ENCODE results near the gene CBL.

The CBL gene

DNA sequence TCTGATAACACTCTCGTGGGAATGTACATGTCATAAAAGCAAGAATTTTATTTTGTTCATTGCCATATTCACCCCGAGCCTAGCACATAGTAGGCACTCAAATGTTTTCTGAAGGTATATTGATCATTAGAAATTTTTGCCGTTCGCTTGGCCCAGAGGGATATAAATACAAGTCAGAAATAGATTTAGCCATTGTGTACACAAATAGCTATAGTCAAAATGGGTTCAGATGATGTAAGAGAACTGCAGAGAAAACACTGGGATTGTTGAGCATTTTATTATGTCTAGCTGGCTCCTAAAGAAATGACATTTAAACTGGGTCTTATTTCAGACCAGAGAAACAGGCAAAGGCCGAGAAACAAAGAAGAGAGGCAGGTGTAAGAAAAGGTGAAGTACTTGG is 61.5 kb downstream of the CBL start:
- DNase-seq (ENCODE audit: low spot score) = no peak

- no peak for DNase-seq (ENCODE audit: low spot score)
Observed at GRCh38 chr11:119273721-119274120, 67.6 kb downstream of the CBL start.

DNA sequence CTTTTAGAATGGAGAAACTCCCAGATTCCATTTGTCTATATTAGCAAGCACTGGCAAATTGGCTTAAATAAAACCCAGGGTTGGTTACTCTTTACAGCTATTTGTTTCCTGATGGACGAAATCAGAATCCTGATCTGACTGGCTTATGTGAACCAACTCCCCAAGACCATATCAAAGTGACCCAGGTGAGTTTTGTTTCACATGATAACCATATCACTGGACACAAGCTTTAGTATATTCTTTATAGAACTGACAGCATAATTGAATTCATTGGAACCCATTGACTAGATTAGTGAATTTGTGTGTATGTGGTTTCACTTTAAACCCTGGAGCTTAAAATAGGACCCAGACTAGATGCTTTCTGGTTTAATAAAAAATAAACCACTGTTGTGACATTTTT is 71.5 kb downstream of the CBL start:
- no peak for DNase-seq (ENCODE audit: low spot score)

GRCh38 chr11:119282495-119282894 is 76.4 kb downstream of the CBL start:
- DNase-seq (ENCODE audit: low spot score) = no peak

- peak; percentile 56 for DNase-seq (ENCODE audit: low spot score)
Observed at GRCh38 chr11:119284344-119285157, 78.4 kb downstream of the CBL start.

GRCh38 chr11:119285431-119285830 is 79.3 kb downstream of the CBL start:
- no peak for DNase-seq (ENCODE audit: low spot score)

DNA sequence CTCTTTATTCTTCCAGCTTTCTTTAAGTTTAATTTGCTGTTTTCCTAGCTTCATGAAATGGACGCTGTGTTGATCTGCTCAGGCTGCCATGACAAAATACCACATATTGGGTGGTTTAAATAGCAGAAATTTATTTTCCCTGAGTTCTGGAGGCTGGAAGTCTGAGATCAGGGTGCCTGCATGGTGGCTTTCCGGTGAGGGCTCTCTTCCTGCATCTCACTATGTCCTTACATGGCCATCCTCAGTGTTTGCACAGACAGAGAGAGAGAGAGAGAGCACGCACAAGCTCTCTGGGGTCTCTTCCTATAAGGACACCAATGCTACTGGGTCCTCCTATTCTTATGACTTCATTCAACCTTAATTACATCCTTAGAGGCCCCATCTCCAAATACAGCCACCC is 82.1 kb downstream of the CBL start:
- no peak for DNase-seq (ENCODE audit: low spot score)

GRCh38 chr11:119290894-119291497 is 84.9 kb downstream of the CBL start:
- no peak for DNase-seq (ENCODE audit: low spot score)

- DNase-seq (ENCODE audit: low spot score) = no peak
Observed at GRCh38 chr11:119293461-119293860, 87.3 kb downstream of the CBL start.

- DNase-seq (ENCODE audit: low spot score) = no peak
Observed at GRCh38 chr11:119295178-119295577, 89.0 kb downstream of the CBL start.

- DNase-seq (ENCODE audit: low spot score) = no peak
Observed at GRCh38 chr11:119297938-119298337, 91.8 kb downstream of the CBL start.

DNA sequence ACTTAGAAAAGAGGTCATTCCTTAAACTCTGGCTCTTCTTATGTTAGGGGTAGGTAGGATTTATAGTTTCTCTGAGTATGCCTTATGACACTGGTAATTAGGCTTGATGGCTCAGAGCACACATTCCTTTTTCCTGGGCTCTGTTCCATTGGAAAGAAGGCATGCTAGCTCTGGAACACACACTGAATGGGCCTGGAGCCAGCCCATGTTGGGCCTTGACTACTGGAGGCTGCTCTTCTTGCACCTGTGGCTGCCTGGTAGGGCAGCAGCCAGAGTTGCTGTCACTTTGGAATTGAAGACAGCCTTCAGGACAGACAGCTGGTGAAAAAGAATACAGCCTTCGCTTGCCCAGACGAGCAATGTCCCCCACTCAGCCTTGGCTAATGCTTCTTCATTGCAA is 92.6 kb downstream of the CBL start:
- no peak for DNase-seq (ENCODE audit: low spot score)

DNA sequence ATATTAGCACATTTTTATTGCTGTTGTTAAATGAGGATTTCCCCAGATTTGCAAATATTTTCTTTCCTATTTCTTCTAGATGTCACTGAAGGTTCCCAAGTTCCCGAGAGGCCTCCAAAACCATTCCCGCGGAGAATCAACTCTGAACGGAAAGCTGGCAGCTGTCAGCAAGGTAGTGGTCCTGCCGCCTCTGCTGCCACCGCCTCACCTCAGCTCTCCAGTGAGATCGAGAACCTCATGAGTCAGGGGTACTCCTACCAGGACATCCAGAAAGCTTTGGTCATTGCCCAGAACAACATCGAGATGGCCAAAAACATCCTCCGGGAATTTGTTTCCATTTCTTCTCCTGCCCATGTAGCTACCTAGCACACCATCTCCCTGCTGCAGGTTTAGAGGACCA is 93.3 kb downstream of the CBL start:
- DNase-seq (ENCODE audit: low spot score) = no peak

- no peak for DNase-seq (ENCODE audit: low spot score)
Observed at GRCh38 chr11:119300198-119300964, 94.2 kb downstream of the CBL start.

DNA sequence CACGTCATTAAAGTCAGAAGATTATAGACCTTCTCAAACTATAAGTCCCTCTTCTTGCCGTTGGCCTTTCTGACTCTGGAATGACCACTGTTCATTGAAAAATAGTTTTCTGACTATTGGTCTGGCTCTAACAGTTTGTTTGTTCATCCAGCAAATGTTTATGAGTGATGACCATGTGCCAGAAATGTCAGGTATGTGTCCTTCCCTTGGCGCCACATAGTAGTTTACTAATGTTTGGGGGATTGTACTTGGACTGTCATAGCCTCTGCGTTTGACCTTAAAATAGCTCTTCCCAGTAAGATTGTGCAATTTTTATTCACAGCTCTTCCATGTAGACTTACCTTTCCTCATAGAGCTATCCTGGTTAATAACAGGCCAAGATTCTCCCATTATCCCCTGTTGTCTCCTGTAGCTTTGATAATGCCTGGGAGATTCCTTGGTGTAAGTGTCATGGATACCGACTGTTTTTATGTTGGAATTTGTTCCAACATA is 97.1 kb downstream of the CBL start:
- no peak for DNase-seq (ENCODE audit: low spot score)

DNA sequence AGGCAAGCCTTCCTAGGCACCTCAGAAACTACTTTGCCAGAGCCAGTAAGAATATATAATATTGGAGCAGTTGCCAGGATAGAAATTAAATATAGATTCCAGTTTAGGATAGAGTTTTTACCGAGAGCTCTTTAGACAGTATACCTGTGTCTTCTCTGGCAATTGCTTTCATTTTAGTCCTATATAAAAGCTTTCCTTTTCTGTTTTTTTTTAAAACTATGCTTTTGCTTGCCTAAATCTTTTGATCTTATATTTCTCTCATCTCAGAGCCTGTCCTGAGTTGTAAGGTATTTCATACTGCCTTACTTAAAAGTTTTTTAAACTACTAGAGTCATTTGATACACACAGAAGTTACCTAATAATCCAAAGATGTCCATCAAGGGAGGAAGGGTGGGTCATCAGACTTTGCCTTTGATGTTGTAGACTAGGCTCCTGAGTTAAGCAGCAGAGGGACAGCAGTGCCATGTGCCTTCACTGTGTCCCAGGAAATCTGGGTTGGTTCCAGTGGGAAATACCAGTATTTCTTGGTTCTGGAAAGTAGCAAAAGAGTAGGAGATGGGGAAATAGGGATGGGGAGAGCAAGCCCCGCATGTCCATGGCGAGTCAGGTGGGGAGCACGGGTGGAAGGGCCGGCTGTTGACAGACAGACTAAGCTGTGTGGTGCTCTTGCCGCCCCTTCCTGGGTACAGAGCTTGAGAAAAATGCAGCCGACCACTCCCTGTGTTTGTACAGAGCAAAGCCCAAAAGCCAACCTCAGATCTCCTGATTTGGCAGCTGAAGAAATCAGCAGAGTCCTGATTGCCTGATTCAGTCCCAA is 99.6 kb downstream of the CBL start:
- no peak for DNase-seq (ENCODE audit: low spot score)

DNA sequence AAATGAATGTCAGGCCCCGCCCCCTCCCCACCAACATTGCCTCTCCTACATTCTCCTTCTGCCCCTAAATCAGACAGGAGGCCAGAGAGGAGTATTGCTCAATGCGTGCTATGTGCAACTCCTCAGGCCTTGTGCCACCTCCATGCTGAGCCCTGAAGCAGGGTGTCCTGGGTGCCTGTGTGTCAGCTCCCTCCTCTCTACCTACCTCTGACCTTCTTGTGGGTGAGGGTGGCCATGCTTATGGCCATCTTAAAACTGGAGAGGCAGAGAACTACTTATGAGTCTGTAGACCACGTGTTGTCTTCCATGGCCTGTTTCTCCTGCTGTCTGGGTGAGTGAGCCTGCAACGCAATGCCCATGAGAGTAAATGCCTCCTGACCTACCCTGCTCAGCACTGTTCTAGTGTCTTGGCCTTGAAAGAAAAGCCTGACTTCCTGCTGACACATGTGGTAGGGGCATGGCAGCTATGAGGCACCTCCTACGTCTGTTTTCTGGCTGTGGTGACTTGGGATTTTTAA is 100.3 kb downstream of the CBL start:
- no peak for DNase-seq (ENCODE audit: low spot score)

GRCh38 chr11:119307219-119307618 is 101.1 kb downstream of the CBL start:
- no peak for DNase-seq (ENCODE audit: low spot score)

DNA sequence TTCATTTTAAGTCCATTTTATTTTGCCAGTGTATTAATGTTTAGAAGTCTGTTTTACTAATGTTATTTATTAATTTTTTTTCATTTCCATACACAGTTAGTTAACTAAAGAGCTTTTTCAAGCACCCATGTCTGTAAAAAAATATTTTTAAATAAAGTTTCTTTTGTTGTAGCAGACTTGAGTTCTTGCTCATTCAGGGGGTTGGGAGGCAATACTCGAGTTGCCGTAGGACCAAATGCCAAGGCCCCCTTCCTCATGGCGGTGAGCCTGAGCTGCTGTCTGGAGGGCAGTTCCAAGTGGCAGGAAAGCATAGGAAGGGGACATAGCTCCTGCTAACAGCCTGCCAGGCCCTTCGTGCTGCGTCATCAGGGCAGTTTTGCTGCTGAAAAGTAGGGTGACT is 101.8 kb downstream of the CBL start:
- DNase-seq (ENCODE audit: low spot score) = no peak

- DNase-seq (ENCODE audit: low spot score) = no peak
Observed at GRCh38 chr11:119309411-119309810, 103.3 kb downstream of the CBL start.

GRCh38 chr11:119309953-119310681 is 104.0 kb downstream of the CBL start:
- no peak for DNase-seq (ENCODE audit: low spot score)
